ENCODE measurements around the gene C2CD5.
A peak's percentile ranks its signal among the peaks of the same experiment; 100 is the strongest.

C2CD5 gene

GRCh38 chr12:22529281-22530060, 14.9 kb downstream of the C2CD5 start:
- no peaks in the 10 kb centered on the region for H3K4me1 ChIP-seq (ENCODE audit: control insufficient read depth in 1 of 2, insufficient read depth in 1 of 2, low read depth in 1 of 2, low read length in 1 of 2)
- no peak overlapping the region for H3K4me3 ChIP-seq (ENCODE audit: low read depth in 1 of 2, low read length in 1 of 2)
- peak; percentile 65 for TF ChIP-seq CTCF (IDR thresholded peaks at IDR 0.05)
- H3K27ac ChIP-seq, result no peak overlapping the region
- H3K9me3 ChIP-seq, result no peaks in the 10 kb centered on the region
- peaks cover 47% of the 10 kb centered on the region for H3K36me3 ChIP-seq
- H3K27me3 ChIP-seq, result no peaks in the 10 kb centered on the region

- TF ChIP-seq CTCF (IDR thresholded peaks at IDR 0.05), result no peak
- Histone ChIP-seq H3K36me3 (peaks cover 53% of the 10 kb centered on the region), H3K27me3 (no peaks in the 10 kb centered on the region), H3K4me3 (ENCODE audit: low read depth in 1 of 2, low read length in 1 of 2) (no peak overlapping the region), H3K27ac (no peak overlapping the region), H3K4me1 (ENCODE audit: control insufficient read depth in 1 of 2, insufficient read depth in 1 of 2, low read depth in 1 of 2, low read length in 1 of 2) (no peaks in the 10 kb centered on the region), H3K9me3 (no peaks in the 10 kb centered on the region)
These were observed 16.3 kb downstream of the C2CD5 start for GRCh38 chr12:22527999-22528398.

- Histone ChIP-seq H3K4me1 (ENCODE audit: control insufficient read depth in 1 of 2, insufficient read depth in 1 of 2, low read depth in 1 of 2, low read length in 1 of 2) (no peaks in the 10 kb centered on the region), H3K36me3 (peaks cover 54% of the 10 kb centered on the region), H3K27ac (no peak overlapping the region), H3K4me3 (ENCODE audit: low read depth in 1 of 2, low read length in 1 of 2) (no peak overlapping the region), H3K9me3 (no peaks in the 10 kb centered on the region), H3K27me3 (no peaks in the 10 kb centered on the region)
- no peak for TF ChIP-seq CTCF (IDR thresholded peaks at IDR 0.05)
These were observed 17.5 kb downstream of the C2CD5 start for GRCh38 chr12:22526836-22527235.

- no peak overlapping the region for H3K27ac ChIP-seq
- no peaks in the 10 kb centered on the region for H3K9me3 ChIP-seq
- no peaks in the 10 kb centered on the region for H3K27me3 ChIP-seq
- TF ChIP-seq CTCF (IDR thresholded peaks at IDR 0.05), result no peak
- peaks cover 55% of the 10 kb centered on the region for H3K36me3 ChIP-seq
- no peak overlapping the region for H3K4me3 ChIP-seq (ENCODE audit: low read depth in 1 of 2, low read length in 1 of 2)
- no peaks in the 10 kb centered on the region for H3K4me1 ChIP-seq (ENCODE audit: control insufficient read depth in 1 of 2, insufficient read depth in 1 of 2, low read depth in 1 of 2, low read length in 1 of 2)
These were observed 18.9 kb downstream of the C2CD5 start for GRCh38 chr12:22525426-22525825.

GRCh38 chr12:22518998-22519397, 25.3 kb downstream of the C2CD5 start:
- no peak overlapping the region for H3K4me3 ChIP-seq (ENCODE audit: low read depth in 1 of 2, low read length in 1 of 2)
- no peaks in the 10 kb centered on the region for H3K9me3 ChIP-seq
- H3K27ac ChIP-seq, result no peak overlapping the region
- H3K27me3 ChIP-seq, result no peaks in the 10 kb centered on the region
- H3K36me3 ChIP-seq, result peaks cover 50% of the 10 kb centered on the region
- no peak for TF ChIP-seq CTCF (IDR thresholded peaks at IDR 0.05)
- no peaks in the 10 kb centered on the region for H3K4me1 ChIP-seq (ENCODE audit: control insufficient read depth in 1 of 2, insufficient read depth in 1 of 2, low read depth in 1 of 2, low read length in 1 of 2)
